Stimulated activated CD8-positive, alpha-beta memory T cell treated with anti-CD3 and anti-CD28 coated beads, Interleukin-7, amount 100 ng/mL, for 24 hours (primary cell): ENCODE measurements around the gene PRCP.

ENCODE experiments used
- DNase-seq: peaks from one replicate; pipeline ENCODE4 v3.0.0-alpha.2; 2020; ENCODE audit warnings: low read depth

Gene PRCP

GRCh38 chr11:82830746-82831145 is 69.5 kb downstream of the PRCP start:
- DNase-seq = no peak

- no peak for DNase-seq
Measured at GRCh38 chr11:82829101-82829500, 71.1 kb downstream of the PRCP start.

- no peak for DNase-seq
Measured at GRCh38 chr11:82828472-82828871, 71.8 kb downstream of the PRCP start.

- no peak for DNase-seq
Measured at GRCh38 chr11:82826526-82826925, 73.7 kb downstream of the PRCP start.

GRCh38 chr11:82823647-82824619 is 76.3 kb downstream of the PRCP start:
- no peak for DNase-seq

- no peak for DNase-seq
Measured at GRCh38 chr11:82818409-82819043, 81.7 kb downstream of the PRCP start.

GRCh38 chr11:82815406-82815805 is 84.8 kb downstream of the PRCP start:
- no peak for DNase-seq

GRCh38 chr11:82814379-82814778 is 85.9 kb downstream of the PRCP start:
- no peak for DNase-seq

GRCh38 chr11:82811369-82811768 is 88.9 kb downstream of the PRCP start:
- no peak for DNase-seq

GRCh38 chr11:82810738-82811137 is 89.5 kb downstream of the PRCP start:
- no peak for DNase-seq

GRCh38 chr11:82810326-82810725 is 89.9 kb downstream of the PRCP start:
- no peak for DNase-seq

GRCh38 chr11:82807646-82808045 is 92.6 kb downstream of the PRCP start:
- DNase-seq = no peak

GRCh38 chr11:82802710-82803109 is 97.5 kb downstream of the PRCP start:
- DNase-seq = no peak

- no peak for DNase-seq
Measured at GRCh38 chr11:82796998-82797961, 103.0 kb downstream of the PRCP start.

- DNase-seq = no peak
Measured at GRCh38 chr11:82794490-82794889, 105.7 kb downstream of the PRCP start.

GRCh38 chr11:82792822-82793569 is 107.2 kb downstream of the PRCP start:
- no peak for DNase-seq

GRCh38 chr11:82792319-82792718 is 107.9 kb downstream of the PRCP start:
- DNase-seq = no peak

- no peak for DNase-seq
Measured at GRCh38 chr11:82791779-82792178, 108.5 kb downstream of the PRCP start.

- no peak for DNase-seq
Measured at GRCh38 chr11:82790723-82791484, 109.3 kb downstream of the PRCP start.

GRCh38 chr11:82787981-82788380 is 112.2 kb downstream of the PRCP start:
- no peak for DNase-seq

GRCh38 chr11:82786836-82787235 is 113.4 kb downstream of the PRCP start:
- DNase-seq = no peak
